Ishikawa (cell line): ENCODE measurements around the gene FZD2.

Experiments
- CEBPB ChIP-seq: IDR thresholded peaks from 2 replicates; pipeline ENCODE4 v1.6.1; 2012
- CREB1 ChIP-seq: IDR thresholded peaks from 2 replicates; pipeline ENCODE4 v1.6.1; 2012; ENCODE audit warnings: low read depth
- EGR1 ChIP-seq: IDR thresholded peaks from 2 replicates; pipeline ENCODE4 v1.6.1; 2012
- EP300 ChIP-seq: IDR thresholded peaks from 2 replicates; pipeline ENCODE4 v1.6.1; 2012; ENCODE audit warnings: borderline replicate concordance
- FOXM1 ChIP-seq: IDR thresholded peaks from 2 replicates; pipeline ENCODE4 v1.6.1; 2012; ENCODE audit warnings: low read depth, borderline replicate concordance
- MAX ChIP-seq: IDR thresholded peaks from 2 replicates; pipeline ENCODE4 v1.6.1; 2012
- NFIC ChIP-seq: IDR thresholded peaks from 2 replicates; pipeline ENCODE4 v1.6.1; 2012
- RAD21 ChIP-seq: IDR thresholded peaks from 2 replicates; pipeline ENCODE4 v1.6.1; 2012; ENCODE audit warnings: low read depth
- REST ChIP-seq: IDR thresholded peaks from 2 replicates; pipeline ENCODE4 v1.6.1; 2012; ENCODE audit warnings: low read depth, mild to moderate bottlenecking
- TAF1 ChIP-seq: IDR thresholded peaks from 2 replicates; pipeline ENCODE4 v1.6.1; 2012; ENCODE audit warnings: low read depth, mild to moderate bottlenecking
- TCF12 ChIP-seq: IDR thresholded peaks from 2 replicates; pipeline ENCODE4 v1.6.1; 2012; ENCODE audit warnings: low read depth
- TEAD4 ChIP-seq: IDR thresholded peaks from 2 replicates; pipeline ENCODE4 v1.6.1; 2012
- YY1 ChIP-seq: IDR thresholded peaks from 2 replicates; pipeline ENCODE4 v1.6.1; 2012; ENCODE audit warnings: low read depth
- ZBTB7A ChIP-seq: IDR thresholded peaks from 2 replicates; pipeline ENCODE4 v1.6.1; 2012; ENCODE audit warnings: low read depth
- TF ChIP-seq, protein P1 (sequence below): IDR thresholded peaks from 2 replicates; pipeline ENCODE4 v1.6.1; 2012

The FZD2 gene

GRCh38 chr17:44598932-44599297 lies 41.6 kb downstream of the FZD2 start:
- TF ChIP-seq CEBPB, result no peak
- TF ChIP-seq RAD21, result no peak
- no peak for TF ChIP-seq TAF1
- TF ChIP-seq TEAD4, result no peak
- no peak for TF ChIP-seq FOXM1
- TF ChIP-seq CREB1, result no peak
- TF ChIP-seq ZBTB7A, result no peak
- TF ChIP-seq NFIC, result no peak
- no peak for TF ChIP-seq EGR1
- TF ChIP-seq MAX, result no peak
- no peak for TF ChIP-seq REST
- no peak for TF ChIP-seq YY1

GRCh38 chr17:44599298-44600175 lies 42.3 kb downstream of the FZD2 start:
- no peak for TF ChIP-seq EGR1
- TF ChIP-seq TAF1, result no peak
- no peak for TF ChIP-seq ZBTB7A
- TF ChIP-seq CEBPB, result no peak

DNA sequence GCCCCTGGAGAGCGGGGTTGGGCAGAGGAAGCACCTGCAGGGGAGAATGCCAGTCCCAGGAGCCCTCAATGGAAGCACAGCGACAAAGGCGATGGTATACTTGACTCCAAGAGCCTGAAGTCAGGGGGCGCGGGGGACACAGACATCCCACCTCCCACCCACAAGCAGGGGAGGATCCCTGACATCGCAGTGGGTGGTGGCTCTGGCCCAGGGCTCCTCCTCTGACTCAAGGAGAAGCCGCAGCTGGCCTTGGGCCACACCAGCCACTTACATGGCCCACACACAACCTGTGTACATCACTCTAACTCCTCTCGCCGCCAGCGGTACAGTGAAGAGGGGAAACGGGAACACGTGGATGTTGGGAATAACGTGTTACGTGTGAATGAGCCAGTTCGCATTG lies 44.3 kb downstream of the FZD2 start:
- no peak for TF ChIP-seq ZBTB7A
- no peak for TF ChIP-seq TAF1
- TF ChIP-seq EGR1, result no peak
- no peak for TF ChIP-seq MAX
- TF ChIP-seq TEAD4, result no peak
- no peak for TF ChIP-seq RAD21
- no peak for TF ChIP-seq NFIC
- TF ChIP-seq CEBPB, result no peak
- no peak for TF ChIP-seq EP300
- no peak for TF ChIP-seq FOXM1
- TF ChIP-seq YY1, result no peak
- TF ChIP-seq REST, result no peak
- TF ChIP-seq TCF12, result no peak

GRCh38 chr17:44601973-44602372 lies 44.7 kb downstream of the FZD2 start:
- TF ChIP-seq, protein P1, sequence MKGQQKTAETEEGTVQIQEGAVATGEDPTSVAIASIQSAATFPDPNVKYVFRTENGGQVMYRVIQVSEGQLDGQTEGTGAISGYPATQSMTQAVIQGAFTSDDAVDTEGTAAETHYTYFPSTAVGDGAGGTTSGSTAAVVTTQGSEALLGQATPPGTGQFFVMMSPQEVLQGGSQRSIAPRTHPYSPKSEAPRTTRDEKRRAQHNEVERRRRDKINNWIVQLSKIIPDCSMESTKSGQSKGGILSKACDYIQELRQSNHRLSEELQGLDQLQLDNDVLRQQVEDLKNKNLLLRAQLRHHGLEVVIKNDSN, result no peak
- TF ChIP-seq TCF12, result no peak
- TF ChIP-seq RAD21, result no peak
- TF ChIP-seq MAX, result no peak
- no peak for TF ChIP-seq ZBTB7A
- no peak for TF ChIP-seq CREB1
- TF ChIP-seq YY1, result no peak
- no peak for TF ChIP-seq CEBPB
- no peak for TF ChIP-seq TAF1
- TF ChIP-seq REST, result no peak
- TF ChIP-seq EP300, result no peak
- TF ChIP-seq TEAD4, result no peak
- no peak for TF ChIP-seq NFIC
- no peak for TF ChIP-seq FOXM1
- no peak for TF ChIP-seq EGR1
